EH (cell line): ENCODE data around the gene ST6GALNAC6.

ENCODE experiments used
- DNase-seq: peaks from one replicate; pipeline ENCODE4 v3.0.0-alpha.2; 2015; ENCODE audit warnings: low read depth

The ST6GALNAC6 gene

DNA sequence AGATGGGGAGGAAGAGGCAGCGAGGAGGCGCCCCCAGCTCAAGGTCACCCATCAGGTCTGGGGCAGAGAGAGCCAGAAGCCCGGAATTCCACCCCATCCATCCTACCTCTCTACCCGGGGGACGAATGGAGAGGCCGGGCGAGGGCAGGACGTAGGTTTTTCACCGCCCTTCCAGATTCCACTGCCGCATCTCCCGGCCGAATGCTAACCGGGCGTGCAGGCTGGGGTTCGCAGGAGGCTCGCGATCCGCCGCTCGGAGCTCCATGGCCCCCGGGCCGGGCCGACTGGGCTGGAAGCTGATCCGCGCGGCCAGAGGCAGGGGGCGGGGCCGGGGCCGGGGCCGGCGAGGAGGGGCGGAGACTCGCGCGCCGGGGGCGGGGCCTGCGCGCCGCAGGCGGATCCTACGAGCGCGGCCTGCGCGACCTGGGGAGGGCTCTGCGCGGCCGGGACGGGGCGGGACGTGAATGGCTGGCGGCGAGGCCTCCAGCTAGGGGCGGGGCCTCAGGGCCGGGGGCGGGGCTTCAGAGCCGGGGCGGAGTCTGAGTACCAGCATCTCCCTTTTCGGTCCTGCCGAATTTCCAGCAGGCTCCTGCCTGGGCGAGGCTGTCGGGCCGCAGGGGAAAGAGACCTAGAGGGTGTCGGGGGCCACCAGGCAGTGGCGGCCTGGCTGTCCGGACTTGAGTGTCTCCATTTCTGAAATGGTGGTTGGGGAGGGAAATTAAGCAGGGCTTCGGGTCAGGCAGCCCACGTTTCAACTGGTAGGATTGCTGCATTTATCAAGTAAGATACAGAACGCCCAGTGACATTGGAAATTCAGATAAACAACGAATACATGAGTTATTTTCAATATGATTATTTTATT, 17.5 kb upstream of the ST6GALNAC6 start, which contains the start of gene ST6GALNAC4:
Gene ST6GALNAC4, minus strand, starts transcription at position 322 of the 862 bp plus-strand sequence. CDS start 622 bp downstream, outside the sequence.
- DNase-seq: peak; percentile 91

DNA sequence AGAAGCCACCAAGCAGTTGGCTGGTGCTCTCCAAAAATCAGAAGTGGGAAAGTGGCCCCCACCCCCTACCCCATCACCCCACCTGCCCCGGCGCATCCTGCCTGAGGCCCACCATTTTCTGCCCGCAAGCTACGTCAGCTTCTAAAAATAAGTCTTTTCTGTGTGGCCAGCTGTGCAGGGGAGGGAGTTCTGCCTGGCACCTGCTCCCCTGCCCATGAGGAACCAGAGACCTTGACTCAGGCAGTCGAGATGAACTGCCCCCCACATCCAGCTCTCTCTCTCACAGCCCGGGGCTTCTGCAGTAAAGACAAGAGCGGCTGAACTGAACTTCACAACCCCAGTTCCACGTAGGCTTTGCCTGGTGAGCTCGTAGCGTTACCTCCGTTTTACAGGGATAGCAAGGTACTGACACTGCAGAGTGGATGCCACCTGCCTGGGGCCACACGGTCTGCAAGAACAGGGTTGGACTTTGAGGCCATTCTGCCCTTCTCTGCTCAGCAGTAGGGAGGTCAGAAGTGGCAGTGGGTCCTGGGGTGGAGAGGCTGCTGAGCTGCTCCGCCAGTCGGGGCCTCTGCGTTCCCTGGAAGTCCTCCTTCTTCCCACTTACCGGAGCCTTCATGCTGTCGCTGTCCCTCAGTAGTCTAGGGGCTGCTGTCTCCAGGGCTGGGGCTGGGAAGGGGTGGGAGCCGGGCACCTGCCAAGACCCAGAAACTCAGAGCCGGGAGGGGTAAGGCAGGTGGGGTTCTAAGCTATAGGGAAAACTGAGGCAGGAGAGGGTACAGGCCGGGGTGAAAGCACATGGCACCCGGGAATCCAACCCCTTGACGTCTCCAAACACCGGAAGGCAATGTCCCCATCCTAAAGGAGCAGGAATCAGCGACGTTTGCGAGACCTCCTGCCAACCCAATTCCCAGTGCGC, 16.7 kb upstream of the ST6GALNAC6 start:
- DNase-seq: no peak

DNA sequence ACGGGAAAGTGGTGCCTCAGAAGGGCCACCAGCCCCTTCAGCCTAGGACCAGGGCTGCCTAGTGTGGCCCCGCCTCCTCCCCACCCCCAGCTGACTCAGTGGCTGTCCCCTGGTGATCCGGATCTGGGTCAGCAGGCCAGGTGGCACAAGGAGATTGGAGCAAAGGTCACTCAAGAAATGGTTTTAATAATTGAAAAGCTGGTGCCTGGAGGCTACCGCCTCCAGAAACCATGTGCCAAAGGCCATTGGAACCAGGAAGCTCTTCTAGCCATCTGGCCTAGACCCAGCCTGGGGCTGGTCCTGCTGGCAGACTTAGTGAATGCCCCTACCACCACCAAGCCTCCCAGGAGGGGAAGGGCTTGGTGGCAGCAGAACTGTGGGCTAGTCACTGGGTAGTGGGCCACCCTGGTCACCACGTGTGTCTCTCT, 15.9 kb upstream of the ST6GALNAC6 start:
- DNase-seq: no peak

GRCh38 chr9:127913682-127914081, 14.3 kb upstream of the ST6GALNAC6 start:
- DNase-seq: no peak

- DNase-seq: no peak
These were observed 13.5 kb upstream of the ST6GALNAC6 start for GRCh38 chr9:127912882-127913281.

- no peak for DNase-seq
These were observed 12.9 kb upstream of the ST6GALNAC6 start for GRCh38 chr9:127912296-127912695.

GRCh38 chr9:127910613-127911205, 11.3 kb upstream of the ST6GALNAC6 start:
- DNase-seq: peak; percentile 55

GRCh38 chr9:127909839-127910273, 10.5 kb upstream of the ST6GALNAC6 start:
- DNase-seq: no peak

GRCh38 chr9:127908660-127908926, 9.2 kb upstream of the ST6GALNAC6 start:
- DNase-seq: no peak

GRCh38 chr9:127907867-127908659, 8.7 kb upstream of the ST6GALNAC6 start:
- DNase-seq: no peak

- DNase-seq: no peak
These were observed 6.4 kb upstream of the ST6GALNAC6 start for GRCh38 chr9:127905788-127906191.

GRCh38 chr9:127905004-127905728, 5.8 kb upstream of the ST6GALNAC6 start:
- DNase-seq: no peak

DNA sequence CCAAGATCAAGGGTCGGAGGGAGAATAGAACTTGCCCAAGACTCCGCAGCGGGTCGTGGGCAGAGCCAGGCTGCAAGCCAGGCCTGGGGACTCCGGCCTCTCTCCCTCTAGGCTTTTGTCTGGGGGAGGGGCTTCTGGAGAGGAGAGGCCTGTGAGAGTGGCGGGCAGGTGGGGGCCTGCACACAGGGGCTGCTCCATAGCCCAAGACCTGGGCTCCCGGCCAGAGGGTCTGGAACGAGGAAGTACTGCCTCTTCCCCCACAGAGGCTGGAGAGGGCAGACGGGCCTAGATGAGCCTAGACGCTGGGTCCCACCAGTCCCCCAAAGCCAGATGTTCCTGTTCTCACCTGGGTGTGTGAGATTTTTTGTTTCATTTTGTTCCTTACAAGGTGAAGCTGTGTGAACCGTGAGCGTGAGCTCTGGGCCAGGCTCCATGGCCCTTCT, 5.2 kb upstream of the ST6GALNAC6 start:
- DNase-seq: no peak

DNA sequence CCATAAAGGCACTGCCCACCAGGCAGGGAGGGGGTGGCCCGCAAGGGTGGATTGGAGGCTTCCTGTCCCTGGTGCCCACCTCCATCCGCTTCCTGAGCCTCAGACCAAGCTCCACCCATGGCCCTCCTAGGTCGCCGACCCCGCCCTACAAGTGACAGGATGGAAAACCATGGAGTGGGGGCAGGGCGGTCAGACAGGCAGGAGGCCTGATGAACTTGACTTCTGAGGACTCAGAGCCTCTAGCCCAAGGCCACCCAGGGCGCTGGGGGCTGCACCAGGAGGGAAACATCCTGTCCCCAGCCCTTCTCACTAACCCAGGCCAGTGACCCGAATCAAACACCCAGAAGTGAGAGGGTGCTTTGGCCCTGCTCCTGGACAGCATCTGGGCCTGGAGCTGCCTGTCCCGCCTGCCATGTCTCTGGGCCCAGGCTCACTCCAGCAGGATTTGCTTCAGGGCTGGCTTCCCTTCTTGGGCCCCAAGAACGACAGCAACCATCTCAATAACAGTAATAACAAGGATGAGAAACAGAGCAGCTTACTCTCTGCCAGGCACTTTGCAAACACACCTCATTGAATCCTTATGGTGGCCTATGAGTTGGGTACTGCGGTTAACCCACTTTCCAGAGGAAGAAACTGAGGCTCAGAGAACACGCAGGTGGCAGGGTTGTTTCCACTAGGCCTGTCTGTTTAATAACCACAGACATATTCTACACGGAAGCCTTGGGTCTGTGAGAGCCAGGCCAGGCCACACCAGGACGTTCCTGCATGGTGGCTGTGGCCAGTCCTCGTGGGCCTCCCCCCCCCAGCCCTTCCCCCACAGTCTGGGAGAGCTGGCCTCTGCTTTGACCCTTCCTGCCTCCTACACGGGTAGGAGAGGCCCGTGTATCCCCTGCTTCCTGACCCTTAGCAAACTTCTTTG, 4.4 kb upstream of the ST6GALNAC6 start:
- DNase-seq: peak; percentile 51

DNA sequence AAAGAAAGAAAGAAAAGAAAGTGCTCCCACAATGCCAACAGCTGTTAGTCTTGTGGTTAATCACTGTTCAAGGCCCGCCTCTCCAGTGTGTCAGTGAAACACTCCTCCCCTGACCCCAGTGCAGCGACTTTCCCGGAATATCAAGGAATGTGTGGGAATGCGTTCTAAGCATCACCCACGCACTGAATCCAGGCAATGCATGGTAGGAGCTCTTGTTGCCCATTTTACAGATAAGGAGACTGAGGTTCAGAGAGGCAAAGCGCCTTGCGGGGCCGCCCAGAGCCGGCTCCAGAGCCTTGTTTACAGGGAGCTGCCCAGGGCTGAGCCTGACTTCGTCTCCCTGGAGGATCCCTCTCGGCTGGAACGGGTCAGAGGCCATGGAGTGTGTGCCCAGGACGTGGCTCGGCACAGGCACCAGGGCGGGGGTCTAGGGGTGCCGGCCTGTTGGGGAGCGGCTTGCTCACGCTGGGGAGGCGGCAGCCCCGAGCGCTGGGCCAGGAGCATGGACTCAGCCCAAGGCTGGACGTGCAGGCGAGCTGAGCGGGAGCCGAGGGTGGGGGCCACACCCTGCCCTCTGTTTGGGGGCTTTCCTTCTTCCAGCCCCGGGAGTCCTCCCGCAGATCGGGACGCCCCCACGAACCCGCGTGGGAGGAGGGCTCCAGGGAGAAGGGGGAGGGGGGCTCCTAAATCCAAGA, 823 bp downstream of the ST6GALNAC6 start:
- peak; percentile 94 for DNase-seq

GRCh38 chr9:127897193-127897692, 2.2 kb downstream of the ST6GALNAC6 start:
- DNase-seq: peak; percentile 78

- DNase-seq: no peak
These were observed 2.8 kb downstream of the ST6GALNAC6 start for GRCh38 chr9:127896395-127897192.

DNA sequence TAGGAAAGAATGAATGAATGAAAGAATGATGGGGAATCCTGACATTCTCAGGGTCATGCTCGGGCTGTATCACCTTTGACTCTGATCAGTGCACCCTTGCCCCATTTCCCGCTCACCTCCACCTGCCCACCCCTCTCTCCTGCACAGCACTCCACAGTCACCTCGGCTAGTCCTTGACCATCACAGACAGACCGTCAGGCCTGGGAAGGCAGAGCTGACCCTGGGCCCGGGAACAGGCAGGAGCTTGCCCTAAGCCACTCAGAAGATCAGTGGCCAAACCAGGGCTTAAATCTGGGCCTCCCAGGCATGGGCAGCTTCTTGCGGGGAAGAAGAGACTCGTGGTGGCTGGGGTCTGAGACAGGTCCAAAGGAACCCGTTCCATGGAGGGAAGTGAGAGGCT, 3.6 kb downstream of the ST6GALNAC6 start:
- no peak for DNase-seq
